HepG2 (cell line): ENCODE data around the gene ANXA9. TPM values are rescaled to one million over a fixed set of nuclear protein-coding genes. Genes with fewer than 3 reads are reported as not detected.

Experiments
- ATAC-seq: fragments of 200-7000 bp; cut with Tn5 transposase; 3 replicates; pipeline ENCODE4 v1.9.1; 2020; ENCODE audit warnings: mild to moderate bottlenecking, moderate library complexity
- BruUV-seq: library from RNA; stranded (reverse); fragments of 400-500 nt; replicated peaks from 2 replicates; lab custom pipeline; 2021; lab: Mats Ljungman, UMichigan
- CTCF ChIA-PET: fragments of 300-600 bp; formaldehyde crosslinking; extraction: SDS; loops from one replicate; lab custom pipeline; 2021; ENCODE audit warnings: low total read pairs, inconsistent platforms, low intra/inter-chr PET ratio; lab: Yijun Ruan, JAX
- POLR2A ChIA-PET: fragments of 350-600 bp; sonication (Branson Sonifier 250); formaldehyde crosslinking; loops from one replicate; lab custom pipeline; 2020; ENCODE audit warnings: antibody characterized with exemption, inconsistent platforms; lab: Yijun Ruan, JAX
- DNase-seq: peaks from one replicate; pipeline ENCODE4 v3.0.0-alpha.2; 2015; ENCODE audit warnings: low spot score
- FAIRE-seq: peaks from 3 replicates; lab custom pipeline; 2011; peaks lifted over from hg19 to GRCh38; lab: Jason Lieb, UNC
- H2AFZ ChIP-seq: one replicate; pipeline ENCODE4 v1.6.1; 2011; ENCODE audit warnings: low read length, inconsistent platforms
- H3K27ac ChIP-seq: fragments of 300-600 bp; 3 replicates; pipeline ENCODE4 v1.8.0; 2011; ENCODE audit warnings: mixed run types, mild to moderate bottlenecking, mixed read lengths, low read length, inconsistent platforms; ENCODE audit not compliant: insufficient read depth; ENCODE audit errors: extremely low read length
- H3K27me3 ChIP-seq, 2 experiments: fragments of 200-600 bp in 1 of 2; 2 replicates in 1 of 2; 3 replicates in 1 of 2; pipeline versions ENCODE4 v1.6.0 to v1.8.0; 2011; ENCODE audit warnings: low read length in 2 of 2, mild to moderate bottlenecking in 2 of 2, moderate library complexity in 2 of 2, inconsistent platforms in 1 of 2; ENCODE audit not compliant: insufficient read depth in 2 of 2, control insufficient read depth in 1 of 2
- H3K36me3 ChIP-seq, 2 experiments: fragments of 200-600 bp in 1 of 2; replicated peaks in 1 of 2; 2 replicates in 1 of 2; 3 replicates in 1 of 2; pipeline versions ENCODE4 v1.5.1 to v1.8.0; 2011; ENCODE audit warnings: low read length in 2 of 2, inconsistent platforms in 1 of 2; ENCODE audit not compliant: insufficient read depth in 2 of 2, control insufficient read depth in 1 of 2
- H3K4me1 ChIP-seq: 2 replicates; pipeline ENCODE4 v1.5.1; 2012; ENCODE audit warnings: low read length, inconsistent platforms; ENCODE audit not compliant: insufficient read depth
- H3K4me2 ChIP-seq: 2 replicates; pipeline ENCODE4 v1.6.0; 2011; ENCODE audit warnings: low read depth, low read length, inconsistent platforms
- H3K4me3 ChIP-seq, 3 experiments: fragments of 200-600 bp in 1 of 3; sonication (generic), shearing (Covaris generic) in 1 of 3; replicated peaks in 1 of 3; 2 replicates each; pipeline ENCODE4 v1.5.1; 2011 to 2016; ENCODE audit warnings: low read length in 3 of 3, inconsistent platforms in 2 of 3, low read depth in 2 of 3, mild to moderate bottlenecking in 2 of 3, control low read depth in 1 of 3, mixed read lengths in 1 of 3; ENCODE audit not compliant: insufficient read depth in 1 of 3
- H3K79me2 ChIP-seq: one replicate; pipeline ENCODE4 v1.6.1; 2011; ENCODE audit warnings: low read length, inconsistent platforms; ENCODE audit not compliant: insufficient read depth
- H3K9ac ChIP-seq: 2 replicates; pipeline ENCODE4 v1.6.0; 2011; ENCODE audit warnings: mild to moderate bottlenecking, low read depth, low read length, inconsistent platforms; ENCODE audit not compliant: insufficient read depth
- H3K9me3 ChIP-seq: 2 replicates; pipeline ENCODE4 v1.5.1; 2012; ENCODE audit warnings: mild to moderate bottlenecking, low read length
- H4K20me1 ChIP-seq: 2 replicates; pipeline ENCODE4 v1.6.0; 2011; ENCODE audit warnings: inconsistent platforms, mild to moderate bottlenecking, low read length, moderate library complexity; ENCODE audit not compliant: insufficient read depth
- BRD4 ChIP-seq: sonication (generic); formaldehyde crosslinking; IDR thresholded peaks from 2 replicates; pipeline ENCODE4 v1.4.0; 2020; ENCODE audit warnings: missing genetic modification reagents
- CSRNP1 ChIP-seq: sonication (generic); formaldehyde crosslinking; IDR thresholded peaks from 2 replicates; pipeline ENCODE4 v1.8.1; 2023; ENCODE audit warnings: mild to moderate bottlenecking, missing genetic modification reagents
- HNRNPL ChIP-seq: fragments of 200-400 bp; formaldehyde crosslinking; IDR thresholded peaks from 2 replicates; pipeline ENCODE4 v1.6.1; 2017; ENCODE audit warnings: mild to moderate bottlenecking, low read depth, low read length
- MTERF4 ChIP-seq: sonication (generic); formaldehyde crosslinking; IDR thresholded peaks from 2 replicates; pipeline ENCODE4 v1.8.0; 2023; ENCODE audit warnings: mild to moderate bottlenecking, missing genetic modification reagents
- PRMT3 ChIP-seq: sonication (generic); formaldehyde crosslinking; IDR thresholded peaks from 2 replicates; pipeline ENCODE4 v1.8.1; 2022; ENCODE audit warnings: low read depth, mild to moderate bottlenecking, moderate library complexity, missing genetic modification reagents, borderline replicate concordance
- RNF2 ChIP-seq: fragments of 450-650 bp; conservative IDR thresholded peaks from 2 replicates; pipeline ENCODE4 v1.6.1; 2016; ENCODE audit warnings: low read depth
- SRSF1 ChIP-seq: fragments of 200-400 bp; formaldehyde crosslinking; optimal IDR thresholded peaks from 2 replicates; pipeline ENCODE3; 2017; ENCODE audit warnings: mild to moderate bottlenecking, low read depth, low read length, moderate library complexity
- ZBTB37 ChIP-seq: sonication (generic); formaldehyde crosslinking; IDR thresholded peaks from 2 replicates; pipeline ENCODE4 v1.4.0; 2020; ENCODE audit warnings: mild to moderate bottlenecking, missing genetic modification reagents
- ZNF207 ChIP-seq: fragments of 450-650 bp; IDR thresholded peaks from 2 replicates; pipeline ENCODE4 v1.6.1; 2016; ENCODE audit warnings: antibody characterized with exemption, borderline replicate concordance
- ZNF646 ChIP-seq: sonication (generic); formaldehyde crosslinking; IDR thresholded peaks from 2 replicates; pipeline ENCODE4 v1.9.0; 2021; ENCODE audit warnings: mild to moderate bottlenecking, missing genetic modification reagents
- WGBS: methylation state at CpG from one replicate; pipeline ENCODE4 v1.1.6; 2017; ENCODE audit warnings: low lambda C conversion rate; 5-methylcytosine and 5-hydroxymethylcytosine counted together
- in situ Hi-C: cut with HindIII; loops from 2 replicates; pipeline ENCODE4 v1.10.0; 2017; ENCODE audit warnings: low pct_unique_long_range_greater_than_20kb; ENCODE audit not compliant: extremely low pct_ligation_motif_present
- intact Hi-C: fragments of 100-400 bp; cut with micrococcal nuclease; formaldehyde crosslinking; loops from one replicate; pipeline ENCODE4 v1.10.0; 2022; ENCODE audit not compliant: unreplicated experiment
- polyA plus RNA-seq, 8 experiments: library from polyadenylated mRNA; depleted of rRNA in 3 of 8; stranded (reverse) in 7 of 8; unstranded in 1 of 8; fragments of >200 nt; fragmentation: Illumina TruSeq in 4 of 8; extraction: Trizol in 4 of 8; gene quantifications; 2 replicates each; pipeline versions ENCODE4 v1.2.1 to v1.2.3, GENCODE V29; 2011 to 2016; ENCODE audit warnings: low read depth in 4 of 8, missing spikeins in 1 of 8, mixed read lengths in 1 of 8; ENCODE audit not compliant: insufficient read depth in 1 of 8
- total RNA-seq, 5 experiments: library from RNA; depleted of rRNA; stranded (reverse); fragments of >200 nt; fragmentation: Illumina TruSeq; extraction: Trizol; gene quantifications; 2 replicates each; pipeline ENCODE4 v1.2.3, GENCODE V29; 2016; ENCODE audit warnings: low read depth in 1 of 5

The ANXA9 gene
- total and polyA plus RNA-seq, 2 of the 13 experiments (the other 11 are each of a cell fraction or from before 2014, with no cell fraction given) = 13.3 to 23.9 TPM

DNA sequence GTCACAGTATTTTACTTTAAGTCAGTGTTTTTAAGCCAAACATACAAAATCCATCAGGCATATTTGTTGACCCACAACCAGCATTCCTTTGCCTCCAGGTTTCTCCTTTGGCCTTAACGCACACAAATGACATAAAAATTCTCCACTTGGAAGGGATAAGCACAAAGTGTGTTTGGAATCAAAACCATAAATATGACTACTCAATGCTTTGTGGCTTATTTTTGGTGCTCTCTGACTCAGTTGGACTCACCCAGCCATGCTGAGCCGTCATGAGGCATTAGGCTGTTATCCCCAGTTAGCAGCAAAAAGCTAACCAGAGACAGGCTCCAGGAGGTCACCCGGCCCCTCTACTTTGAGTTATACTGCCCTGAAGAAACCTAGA, 27.1 kb downstream of the ANXA9 start:
- peaks cover 32% of the 10 kb centered on the region for H3K79me2 ChIP-seq
- BruUV-seq = TSS peak; percentile 42
- in situ Hi-C loops = no loop called here
- peak overlapping the region; percentile 98 for H3K9ac ChIP-seq
- FAIRE-seq (no peak), ATAC-seq (no peak), DNase-seq (no peak)
- peak overlapping the region; percentile 100 for H3K27ac ChIP-seq
- no peaks in the 10 kb centered on the region for H3K36me3 ChIP-seq
- no peaks in the 10 kb centered on the region; a peak in 1 of 5 replicates for H3K27me3 ChIP-seq
- no peaks in the 10 kb centered on the region for H3K9me3 ChIP-seq
- H3K4me1 ChIP-seq = peaks cover 77% of the 10 kb centered on the region
- peak overlapping the region; percentile 66 to 99 (median 91) for H3K4me3 ChIP-seq
- 5% methylated on average over 3 of the region's 3 CpGs for WGBS
- peak overlapping the region; percentile 93 for H3K4me2 ChIP-seq
- no peaks in the 10 kb centered on the region for H4K20me1 ChIP-seq
- intact Hi-C loops = loop anchor here (5.0 kb wide), 2 partner anchors 37 to 38 kb away; partner anchors contain the start of genes C1orf56 and CERS2
- ChIA-PET CTCF (no interaction called here), POLR2A (interaction anchor here (0.5 kb wide), 1 partner anchor 210 kb away, joined by 3 read pairs; no protein-coding TSS in a partner anchor)
- H2AFZ ChIP-seq = peak overlapping the region; percentile 35
- TF ChIP-seq PRMT3 (no peak), ZNF207 (no peak), SRSF1 (no peak), HNRNPL (no peak), MTERF4 (no peak), BRD4 (CRISPR knock-in tag) (no peak), ZBTB37 (CRISPR knock-in tag) (no peak), ZNF646 (CRISPR knock-in tag) (no peak), CSRNP1 (CRISPR knock-in tag) (0 out of 2 replicates have a peak, but pooled peaks have one; percentile 10), RNF2 (no peak)
